K562 (cell line): Measurements from ENCODE around the gene EEFSEC. TPM values are rescaled to one million over a fixed set of nuclear protein-coding genes. Genes with fewer than 3 reads are reported as not detected.

ENCODE experiments used
- EP400 ChIP-seq: fragments of 450-650 bp; IDR thresholded peaks from 2 replicates; pipeline ENCODE4 v1.6.1; 2017; ENCODE audit warnings: antibody characterized with exemption, mild to moderate bottlenecking, moderate library complexity
- EZH2 ChIP-seq: IDR thresholded peaks from 2 replicates; pipeline ENCODE4 v1.6.1; 2012; ENCODE audit warnings: low read depth, mild to moderate bottlenecking, inconsistent platforms, low read length, borderline replicate concordance
- MAFG ChIP-seq: fragments of 450-650 bp; conservative IDR thresholded peaks from 2 replicates; pipeline ENCODE4 v1.6.1; 2016; ENCODE audit warnings: missing genetic modification characterization, missing compliant biosample characterization
- PCBP2 ChIP-seq: fragments of 200-400 bp; formaldehyde crosslinking; IDR thresholded peaks from 2 replicates; pipeline ENCODE4 v1.6.1; 2018; ENCODE audit warnings: low read length, low read depth, mild to moderate bottlenecking, moderate library complexity; ENCODE audit not compliant: poor library complexity, severe bottlenecking
- SIN3B ChIP-seq: fragments of 450-650 bp; IDR thresholded peaks from 2 replicates; pipeline ENCODE4 v1.6.1; 2017; ENCODE audit warnings: low read depth, mild to moderate bottlenecking, moderate library complexity
- ZBTB7A ChIP-seq: IDR thresholded peaks from 2 replicates; pipeline ENCODE4 v1.6.1; 2011; ENCODE audit warnings: low read depth, mild to moderate bottlenecking, low read length, moderate library complexity, borderline replicate concordance; ENCODE audit not compliant: control insufficient read depth
- ZNF23 ChIP-seq: fragments of 250-450 bp; sonication (Bioruptor Pico); IDR thresholded peaks from 2 replicates; pipeline ENCODE4 v1.4.0; 2020; ENCODE audit warnings: mild to moderate bottlenecking
- ZNF282 ChIP-seq: sonication (generic); formaldehyde crosslinking; IDR thresholded peaks from 2 replicates; pipeline ENCODE4 v1.8.1; 2023; ENCODE audit warnings: missing genetic modification reagents
- ZNF830 ChIP-seq: fragments of 250-450 bp; sonication (Bioruptor Pico); IDR thresholded peaks from 2 replicates; pipeline ENCODE4 v1.5.0; 2021; ENCODE audit warnings: mild to moderate bottlenecking
- polyA plus RNA-seq, 8 experiments: library from polyadenylated mRNA; depleted of rRNA in 4 of 8; stranded (reverse) in 5 of 8; unstranded in 3 of 8; fragments of >200 nt; fragmentation: Nextera tagmentation in 2 of 8; fragmentation: Illumina TruSeq in 1 of 8; extraction: Ambion mirVana in 2 of 8; extraction: Trizol in 1 of 8; gene quantifications; 2 replicates each; pipeline versions ENCODE4 v1.2.1 to v1.2.3, GENCODE V29; 2011 to 2014; ENCODE audit warnings: inconsistent platforms in 1 of 8, missing spikeins in 1 of 8
- total RNA-seq, 7 experiments: library from RNA; depleted of rRNA in 6 of 7; stranded (reverse); fragments of >200 nt in 6 of 7; fragmentation: Illumina TruSeq in 2 of 7; extraction: Trizol in 2 of 7; gene quantifications; 2 replicates each; pipeline versions ENCODE4 v1.2.1 to v1.2.3, GENCODE V29; 2011 to 2021; ENCODE audit warnings: low replicate concordance in 1 of 7
- TF ChIP-seq, protein P1 (sequence below): fragments of 200-800 bp; sonication (Bioruptor generic); IDR thresholded peaks from 2 replicates; pipeline ENCODE4 v1.6.1; 2016; ENCODE audit warnings: missing genetic modification characterization, missing compliant biosample characterization
- TF ChIP-seq, protein P2 (sequence below), 2 experiments: IDR thresholded peaks; 2 replicates each; pipeline ENCODE4 v1.6.1; 2012; ENCODE audit warnings: improper control_type of control experiment in 2 of 2, low read depth in 2 of 2, low read length in 2 of 2, borderline replicate concordance in 1 of 2
- TF ChIP-seq, protein P3 (sequence below): sonication (generic); formaldehyde crosslinking; IDR thresholded peaks from 2 replicates; pipeline ENCODE4 v1.8.0; 2022; ENCODE audit warnings: missing genetic modification reagents, mild to moderate bottlenecking, borderline replicate concordance
- TF ChIP-seq, protein P4 (sequence below), 2 experiments: fragments of 450-650 bp in 1 of 2; sonication (generic) in 1 of 2; formaldehyde crosslinking; conservative IDR thresholded peaks; 2 replicates each; pipeline versions ENCODE4 v1.4.0 to v1.8.1; 2020 to 2022; ENCODE audit warnings: mild to moderate bottlenecking in 1 of 2, missing genetic modification reagents in 1 of 2
- TF ChIP-seq, protein P5 (sequence below), 3 experiments: IDR thresholded peaks in 2 of 3; conservative IDR thresholded peaks in 1 of 3; 2 replicates each; pipeline ENCODE4 v1.5.1; 2011 to 2012; ENCODE audit warnings: low read length in 3 of 3, mild to moderate bottlenecking in 3 of 3, control low read depth in 2 of 3, improper control_type of control experiment in 1 of 3, inconsistent platforms in 1 of 3, low read depth in 1 of 3, mixed read lengths in 1 of 3, moderate library complexity in 1 of 3; ENCODE audit not compliant: insufficient read depth in 2 of 3

Gene EEFSEC
- total and polyA plus RNA-seq, 9 of the 15 experiments (the other 6 are each of a cell fraction or from before 2014, with no cell fraction given) = 0.35 to 11.8 (median 7.7) TPM

DNA sequence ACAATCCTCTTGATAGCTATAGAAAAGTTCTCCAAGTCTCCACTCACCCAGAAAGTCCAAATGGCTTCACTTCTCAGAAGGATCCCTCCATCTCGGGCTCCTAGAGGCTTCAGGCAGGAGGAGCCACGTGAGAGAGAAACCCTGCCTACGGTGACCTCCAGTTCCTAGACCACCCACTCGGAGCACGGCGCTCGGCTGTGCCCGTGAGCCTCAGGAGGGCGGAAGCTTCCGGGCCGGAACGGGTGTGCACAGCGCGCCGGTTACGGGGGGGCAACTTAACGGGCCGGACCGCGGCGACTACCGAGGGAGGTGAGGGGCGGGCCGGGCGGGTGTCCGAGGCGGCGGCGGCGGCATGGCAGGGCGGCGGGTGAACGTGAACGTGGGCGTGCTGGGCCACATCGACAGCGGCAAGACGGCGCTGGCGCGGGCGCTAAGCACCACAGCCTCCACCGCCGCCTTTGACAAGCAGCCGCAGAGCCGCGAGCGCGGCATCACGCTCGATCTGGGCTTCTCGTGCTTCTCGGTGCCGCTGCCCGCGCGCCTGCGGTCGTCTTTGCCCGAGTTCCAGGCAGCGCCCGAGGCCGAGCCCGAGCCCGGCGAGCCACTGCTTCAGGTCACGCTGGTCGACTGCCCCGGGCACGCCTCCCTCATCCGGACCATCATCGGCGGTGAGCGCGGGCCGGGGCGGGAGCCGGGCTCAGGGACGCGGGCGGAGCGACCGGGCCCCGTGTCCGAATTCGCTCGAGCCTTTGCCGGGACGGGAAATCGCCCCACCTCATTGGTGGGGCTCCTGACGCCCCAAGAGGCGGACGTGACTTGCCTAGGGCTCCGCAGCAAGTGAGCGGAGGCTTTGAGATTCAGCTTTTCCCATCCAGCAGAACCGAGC is at the start of gene EEFSEC (continued):
- TF ChIP-seq, protein P1, sequence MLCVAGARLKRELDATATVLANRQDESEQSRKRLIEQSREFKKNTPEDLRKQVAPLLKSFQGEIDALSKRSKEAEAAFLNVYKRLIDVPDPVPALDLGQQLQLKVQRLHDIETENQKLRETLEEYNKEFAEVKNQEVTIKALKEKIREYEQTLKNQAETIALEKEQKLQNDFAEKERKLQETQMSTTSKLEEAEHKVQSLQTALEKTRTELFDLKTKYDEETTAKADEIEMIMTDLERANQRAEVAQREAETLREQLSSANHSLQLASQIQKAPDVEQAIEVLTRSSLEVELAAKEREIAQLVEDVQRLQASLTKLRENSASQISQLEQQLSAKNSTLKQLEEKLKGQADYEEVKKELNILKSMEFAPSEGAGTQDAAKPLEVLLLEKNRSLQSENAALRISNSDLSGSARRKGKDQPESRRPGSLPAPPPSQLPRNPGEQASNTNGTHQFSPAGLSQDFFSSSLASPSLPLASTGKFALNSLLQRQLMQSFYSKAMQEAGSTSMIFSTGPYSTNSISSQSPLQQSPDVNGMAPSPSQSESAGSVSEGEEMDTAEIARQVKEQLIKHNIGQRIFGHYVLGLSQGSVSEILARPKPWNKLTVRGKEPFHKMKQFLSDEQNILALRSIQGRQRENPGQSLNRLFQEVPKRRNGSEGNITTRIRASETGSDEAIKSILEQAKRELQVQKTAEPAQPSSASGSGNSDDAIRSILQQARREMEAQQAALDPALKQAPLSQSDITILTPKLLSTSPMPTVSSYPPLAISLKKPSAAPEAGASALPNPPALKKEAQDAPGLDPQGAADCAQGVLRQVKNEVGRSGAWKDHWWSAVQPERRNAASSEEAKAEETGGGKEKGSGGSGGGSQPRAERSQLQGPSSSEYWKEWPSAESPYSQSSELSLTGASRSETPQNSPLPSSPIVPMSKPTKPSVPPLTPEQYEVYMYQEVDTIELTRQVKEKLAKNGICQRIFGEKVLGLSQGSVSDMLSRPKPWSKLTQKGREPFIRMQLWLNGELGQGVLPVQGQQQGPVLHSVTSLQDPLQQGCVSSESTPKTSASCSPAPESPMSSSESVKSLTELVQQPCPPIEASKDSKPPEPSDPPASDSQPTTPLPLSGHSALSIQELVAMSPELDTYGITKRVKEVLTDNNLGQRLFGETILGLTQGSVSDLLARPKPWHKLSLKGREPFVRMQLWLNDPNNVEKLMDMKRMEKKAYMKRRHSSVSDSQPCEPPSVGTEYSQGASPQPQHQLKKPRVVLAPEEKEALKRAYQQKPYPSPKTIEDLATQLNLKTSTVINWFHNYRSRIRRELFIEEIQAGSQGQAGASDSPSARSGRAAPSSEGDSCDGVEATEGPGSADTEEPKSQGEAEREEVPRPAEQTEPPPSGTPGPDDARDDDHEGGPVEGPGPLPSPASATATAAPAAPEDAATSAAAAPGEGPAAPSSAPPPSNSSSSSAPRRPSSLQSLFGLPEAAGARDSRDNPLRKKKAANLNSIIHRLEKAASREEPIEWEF (CRISPR knock-in tag) = no peak
- no peak for TF ChIP-seq ZNF830 (CRISPR knock-in tag)
- no peak for TF ChIP-seq MAFG (tag)
- no peak for TF ChIP-seq PCBP2
- TF ChIP-seq ZBTB7A = 0 out of 2 replicates have a peak, but pooled peaks have one; percentile 44
- TF ChIP-seq, protein P2, sequence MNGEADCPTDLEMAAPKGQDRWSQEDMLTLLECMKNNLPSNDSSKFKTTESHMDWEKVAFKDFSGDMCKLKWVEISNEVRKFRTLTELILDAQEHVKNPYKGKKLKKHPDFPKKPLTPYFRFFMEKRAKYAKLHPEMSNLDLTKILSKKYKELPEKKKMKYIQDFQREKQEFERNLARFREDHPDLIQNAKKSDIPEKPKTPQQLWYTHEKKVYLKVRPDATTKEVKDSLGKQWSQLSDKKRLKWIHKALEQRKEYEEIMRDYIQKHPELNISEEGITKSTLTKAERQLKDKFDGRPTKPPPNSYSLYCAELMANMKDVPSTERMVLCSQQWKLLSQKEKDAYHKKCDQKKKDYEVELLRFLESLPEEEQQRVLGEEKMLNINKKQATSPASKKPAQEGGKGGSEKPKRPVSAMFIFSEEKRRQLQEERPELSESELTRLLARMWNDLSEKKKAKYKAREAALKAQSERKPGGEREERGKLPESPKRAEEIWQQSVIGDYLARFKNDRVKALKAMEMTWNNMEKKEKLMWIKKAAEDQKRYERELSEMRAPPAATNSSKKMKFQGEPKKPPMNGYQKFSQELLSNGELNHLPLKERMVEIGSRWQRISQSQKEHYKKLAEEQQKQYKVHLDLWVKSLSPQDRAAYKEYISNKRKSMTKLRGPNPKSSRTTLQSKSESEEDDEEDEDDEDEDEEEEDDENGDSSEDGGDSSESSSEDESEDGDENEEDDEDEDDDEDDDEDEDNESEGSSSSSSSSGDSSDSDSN (IDR thresholded peaks at IDR 0.05; ENCODE audit: borderline replicate concordance in 1 of 2, low read depth in 2 of 2, low read length in 2 of 2) = peak; percentile 79 to 85; a peak in 3 of 4 replicates
- TF ChIP-seq, protein P3, sequence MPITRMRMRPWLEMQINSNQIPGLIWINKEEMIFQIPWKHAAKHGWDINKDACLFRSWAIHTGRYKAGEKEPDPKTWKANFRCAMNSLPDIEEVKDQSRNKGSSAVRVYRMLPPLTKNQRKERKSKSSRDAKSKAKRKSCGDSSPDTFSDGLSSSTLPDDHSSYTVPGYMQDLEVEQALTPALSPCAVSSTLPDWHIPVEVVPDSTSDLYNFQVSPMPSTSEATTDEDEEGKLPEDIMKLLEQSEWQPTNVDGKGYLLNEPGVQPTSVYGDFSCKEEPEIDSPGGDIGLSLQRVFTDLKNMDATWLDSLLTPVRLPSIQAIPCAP (CRISPR knock-in tag) = no peak
- TF ChIP-seq, protein P4, sequence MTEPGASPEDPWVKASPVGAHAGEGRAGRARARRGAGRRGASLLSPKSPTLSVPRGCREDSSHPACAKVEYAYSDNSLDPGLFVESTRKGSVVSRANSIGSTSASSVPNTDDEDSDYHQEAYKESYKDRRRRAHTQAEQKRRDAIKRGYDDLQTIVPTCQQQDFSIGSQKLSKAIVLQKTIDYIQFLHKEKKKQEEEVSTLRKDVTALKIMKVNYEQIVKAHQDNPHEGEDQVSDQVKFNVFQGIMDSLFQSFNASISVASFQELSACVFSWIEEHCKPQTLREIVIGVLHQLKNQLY (CRISPR knock-in tag; conservative IDR thresholded peaks at IDR 0.05) = no peak
- no peak for TF ChIP-seq ZNF282 (CRISPR knock-in tag)
- TF ChIP-seq, protein P5, sequence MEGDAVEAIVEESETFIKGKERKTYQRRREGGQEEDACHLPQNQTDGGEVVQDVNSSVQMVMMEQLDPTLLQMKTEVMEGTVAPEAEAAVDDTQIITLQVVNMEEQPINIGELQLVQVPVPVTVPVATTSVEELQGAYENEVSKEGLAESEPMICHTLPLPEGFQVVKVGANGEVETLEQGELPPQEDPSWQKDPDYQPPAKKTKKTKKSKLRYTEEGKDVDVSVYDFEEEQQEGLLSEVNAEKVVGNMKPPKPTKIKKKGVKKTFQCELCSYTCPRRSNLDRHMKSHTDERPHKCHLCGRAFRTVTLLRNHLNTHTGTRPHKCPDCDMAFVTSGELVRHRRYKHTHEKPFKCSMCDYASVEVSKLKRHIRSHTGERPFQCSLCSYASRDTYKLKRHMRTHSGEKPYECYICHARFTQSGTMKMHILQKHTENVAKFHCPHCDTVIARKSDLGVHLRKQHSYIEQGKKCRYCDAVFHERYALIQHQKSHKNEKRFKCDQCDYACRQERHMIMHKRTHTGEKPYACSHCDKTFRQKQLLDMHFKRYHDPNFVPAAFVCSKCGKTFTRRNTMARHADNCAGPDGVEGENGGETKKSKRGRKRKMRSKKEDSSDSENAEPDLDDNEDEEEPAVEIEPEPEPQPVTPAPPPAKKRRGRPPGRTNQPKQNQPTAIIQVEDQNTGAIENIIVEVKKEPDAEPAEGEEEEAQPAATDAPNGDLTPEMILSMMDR (IDR thresholded peaks at IDR 0.05 in 2 of 3, conservative IDR thresholded peaks at IDR 0.05 in 1 of 3; ENCODE audit: insufficient read depth in 2 of 3, low read depth in 1 of 3, low read length in 3 of 3) = no peak
- no peak for TF ChIP-seq ZNF23 (CRISPR knock-in tag)
- TF ChIP-seq SIN3B = peak; percentile 74; the same call in 1 of the 2 replicates
- no peak for TF ChIP-seq EZH2
- peak; percentile 62; the same call in 1 of the 2 replicates for TF ChIP-seq EP400
